Brain microvascular endothelial cell (primary cell): Measurements from ENCODE around the gene MAPRE2.

Experiments
- DNase-seq: peaks from one replicate; pipeline ENCODE4 v3.0.0-alpha.2; 2020
- H3K27ac ChIP-seq: fragments of 250-450 bp; sonication (Bioruptor Pico); 2 replicates; pipeline ENCODE4 v1.5.1; 2020; ENCODE audit warnings: mild to moderate bottlenecking, moderate library complexity
- H3K27me3 ChIP-seq: fragments of 250-450 bp; sonication (Bioruptor Pico); replicated peaks from 2 replicates; pipeline ENCODE4 v1.5.1; 2020; ENCODE audit warnings: mild to moderate bottlenecking
- H3K36me3 ChIP-seq: fragments of 250-450 bp; sonication (Bioruptor Pico); replicated peaks from 2 replicates; pipeline ENCODE4 v1.5.1; 2020; ENCODE audit warnings: mild to moderate bottlenecking
- H3K4me3 ChIP-seq: 2 replicates; pipeline ENCODE4 v1.5.1; 2011; ENCODE audit warnings: low read depth, mild to moderate bottlenecking, control low read depth, low read length, moderate library complexity
- in situ Hi-C: cut with HindIII; loops from 2 replicates; pipeline ENCODE4 v1.10.0; 2017; ENCODE audit warnings: low sequenced_read_pairs, low pct_ligation_motif_present
- TF ChIP-seq, protein P1 (sequence below): IDR thresholded peaks from 2 replicates; pipeline ENCODE4 v1.5.1; 2011; ENCODE audit warnings: low read depth, mild to moderate bottlenecking, moderate library complexity, low read length, control low read depth, inconsistent platforms; ENCODE audit errors: missing control alignments

Gene MAPRE2

DNA sequence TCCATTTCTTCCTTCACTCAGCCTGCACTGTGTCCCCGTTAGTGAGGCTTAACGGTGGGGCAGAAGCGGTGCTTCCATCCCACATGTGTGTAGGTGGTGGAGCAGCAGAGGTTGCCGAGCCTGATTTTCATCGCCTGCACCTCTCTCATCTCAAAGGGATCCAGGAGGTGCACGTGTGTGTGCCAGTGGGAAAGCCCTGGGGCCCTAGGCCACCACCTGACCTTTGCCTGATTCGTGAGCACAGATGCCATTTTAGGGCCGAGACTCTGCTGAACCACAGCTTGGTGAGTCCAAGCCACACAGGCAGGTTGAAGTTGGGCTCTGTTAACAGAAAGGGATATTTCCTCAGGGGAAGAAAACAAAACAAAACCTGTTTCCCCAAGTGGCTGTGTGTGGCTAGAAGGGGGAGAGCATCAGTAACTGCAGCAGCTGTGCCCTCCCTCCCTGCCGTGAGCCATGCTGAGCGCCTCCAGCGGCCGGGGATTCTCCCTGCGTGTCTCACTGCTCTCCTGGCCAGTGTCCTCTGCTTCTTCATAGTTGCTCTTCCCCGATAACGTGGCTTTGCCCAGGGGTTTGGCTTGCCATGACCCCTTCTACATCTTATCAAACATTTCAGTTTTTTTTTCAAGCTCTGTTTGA is 81.5 kb downstream of the MAPRE2 start:
- H3K27ac ChIP-seq = no peak overlapping the region
- peaks cover 6% of the 10 kb centered on the region for H3K36me3 ChIP-seq
- H3K4me3 ChIP-seq = no peak overlapping the region
- H3K27me3 ChIP-seq = no peaks in the 10 kb centered on the region
- peak; percentile 37 for DNase-seq
- in situ Hi-C loops = no loop called here
- TF ChIP-seq, protein P1, sequence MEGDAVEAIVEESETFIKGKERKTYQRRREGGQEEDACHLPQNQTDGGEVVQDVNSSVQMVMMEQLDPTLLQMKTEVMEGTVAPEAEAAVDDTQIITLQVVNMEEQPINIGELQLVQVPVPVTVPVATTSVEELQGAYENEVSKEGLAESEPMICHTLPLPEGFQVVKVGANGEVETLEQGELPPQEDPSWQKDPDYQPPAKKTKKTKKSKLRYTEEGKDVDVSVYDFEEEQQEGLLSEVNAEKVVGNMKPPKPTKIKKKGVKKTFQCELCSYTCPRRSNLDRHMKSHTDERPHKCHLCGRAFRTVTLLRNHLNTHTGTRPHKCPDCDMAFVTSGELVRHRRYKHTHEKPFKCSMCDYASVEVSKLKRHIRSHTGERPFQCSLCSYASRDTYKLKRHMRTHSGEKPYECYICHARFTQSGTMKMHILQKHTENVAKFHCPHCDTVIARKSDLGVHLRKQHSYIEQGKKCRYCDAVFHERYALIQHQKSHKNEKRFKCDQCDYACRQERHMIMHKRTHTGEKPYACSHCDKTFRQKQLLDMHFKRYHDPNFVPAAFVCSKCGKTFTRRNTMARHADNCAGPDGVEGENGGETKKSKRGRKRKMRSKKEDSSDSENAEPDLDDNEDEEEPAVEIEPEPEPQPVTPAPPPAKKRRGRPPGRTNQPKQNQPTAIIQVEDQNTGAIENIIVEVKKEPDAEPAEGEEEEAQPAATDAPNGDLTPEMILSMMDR = peak; percentile 68

DNA sequence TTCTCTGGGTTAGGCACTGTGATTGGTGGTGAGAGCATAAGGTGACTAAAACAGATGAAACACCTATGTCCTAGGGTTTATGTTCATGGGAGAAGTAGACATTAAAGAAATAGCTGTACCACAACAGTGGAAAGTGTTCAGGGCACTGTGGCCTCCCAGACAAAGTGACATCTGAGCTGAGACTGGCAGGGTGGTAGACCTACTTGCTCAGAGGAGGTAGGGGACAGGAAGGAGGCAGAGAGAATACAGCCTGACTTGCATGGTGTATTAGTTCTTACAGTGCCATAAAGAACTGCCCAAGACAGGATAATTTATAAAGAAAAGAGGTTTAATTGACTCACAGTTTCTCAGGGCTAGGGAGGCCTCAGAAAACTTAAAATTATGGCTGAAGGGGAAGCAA is 82.6 kb downstream of the MAPRE2 start:
- no peak overlapping the region for H3K4me3 ChIP-seq
- H3K27me3 ChIP-seq = no peaks in the 10 kb centered on the region
- TF ChIP-seq, protein P1 = no peak
- peaks cover 13% of the 10 kb centered on the region for H3K36me3 ChIP-seq
- in situ Hi-C loops = no loop called here
- DNase-seq = no peak
- H3K27ac ChIP-seq = no peak overlapping the region

DNA sequence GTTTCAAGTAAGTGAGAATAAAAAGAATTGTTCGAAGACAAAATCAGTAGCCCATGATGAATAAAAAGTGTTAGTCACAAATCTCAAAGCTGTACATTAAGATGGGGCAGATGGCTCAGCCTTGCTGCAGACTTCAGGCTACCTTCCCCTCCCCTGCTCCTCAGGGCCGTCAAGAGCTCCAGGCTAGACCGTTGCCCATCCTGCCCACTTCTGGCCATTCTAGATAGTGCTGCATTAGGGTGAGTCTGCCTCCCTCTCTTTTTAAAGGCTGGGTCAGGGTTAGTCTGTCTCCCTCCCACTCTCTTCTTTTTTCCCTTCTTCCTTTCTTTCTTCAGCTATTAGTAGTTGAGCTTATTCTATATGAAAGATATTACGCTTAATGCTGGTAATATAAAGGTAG is 86.0 kb downstream of the MAPRE2 start:
- Histone ChIP-seq H3K27me3 (no peaks in the 10 kb centered on the region), H3K4me3 (no peak overlapping the region), H3K36me3 (peaks cover 24% of the 10 kb centered on the region), H3K27ac (no peak overlapping the region)
- DNase-seq = peak; percentile 26
- TF ChIP-seq, protein P1 = peak; percentile 61
- in situ Hi-C loops = no loop called here

DNA sequence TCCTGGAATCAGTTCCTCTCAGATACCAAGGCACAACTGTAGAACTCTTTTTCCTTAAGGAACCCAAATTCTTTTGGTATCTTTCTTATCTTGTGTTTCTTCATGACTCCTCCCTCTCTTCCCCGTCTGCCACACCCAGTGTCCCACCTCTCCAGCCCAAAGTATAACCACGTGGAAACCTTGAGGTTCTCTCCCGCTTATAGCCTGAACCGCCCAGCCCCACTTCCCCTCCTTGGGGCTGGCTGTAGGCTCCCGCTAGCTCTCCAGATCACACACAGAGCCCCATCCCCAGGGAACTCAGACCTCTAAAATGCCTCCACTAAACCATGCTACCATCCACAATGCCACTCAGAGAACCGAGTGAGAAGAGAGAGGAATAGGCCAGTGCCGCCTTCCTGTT is 87.5 kb downstream of the MAPRE2 start:
- DNase-seq = no peak
- H3K27ac ChIP-seq = no peak overlapping the region
- in situ Hi-C loops = no loop called here
- TF ChIP-seq, protein P1 = no peak
- no peaks in the 10 kb centered on the region for H3K27me3 ChIP-seq
- H3K4me3 ChIP-seq = no peak overlapping the region
- peaks cover 26% of the 10 kb centered on the region for H3K36me3 ChIP-seq

DNA sequence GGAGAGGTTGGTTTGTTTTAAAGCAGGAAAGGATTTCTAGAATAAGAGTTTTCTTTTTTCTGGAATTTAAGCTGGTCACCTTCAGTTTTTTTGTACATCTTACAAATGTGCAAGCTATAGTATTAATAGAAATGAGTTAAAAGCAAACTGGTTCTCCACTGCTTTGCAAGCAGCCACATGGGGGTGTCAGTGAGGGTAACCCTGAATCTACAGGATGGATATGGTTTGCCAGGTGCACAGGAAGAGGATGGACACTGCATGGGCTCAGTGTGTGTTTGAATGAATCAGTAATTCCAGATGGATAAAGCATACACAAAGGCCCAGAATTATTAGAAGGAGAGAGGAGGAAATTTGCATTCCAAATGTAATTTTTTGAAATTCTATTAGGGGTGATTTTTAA is 89.0 kb downstream of the MAPRE2 start:
- in situ Hi-C loops = no loop called here
- TF ChIP-seq, protein P1 = no peak
- Histone ChIP-seq H3K27me3 (no peaks in the 10 kb centered on the region), H3K4me3 (no peak overlapping the region), H3K36me3 (peaks cover 36% of the 10 kb centered on the region), H3K27ac (no peak overlapping the region)
- DNase-seq = no peak

- Histone ChIP-seq H3K27me3 (no peaks in the 10 kb centered on the region), H3K36me3 (peaks cover 40% of the 10 kb centered on the region), H3K27ac (no peak overlapping the region), H3K4me3 (no peak overlapping the region)
- in situ Hi-C loops = no loop called here
- TF ChIP-seq, protein P1 = no peak
- no peak for DNase-seq
Measured at GRCh38 chr18:35131387-35132020, 90.3 kb downstream of the MAPRE2 start.
